Activated T-cell treated with anti-CD3 and anti-CD28 coated beads, Interleukin-2, amount 50 U/mL, for 48 hours (primary cell): Measurements from ENCODE around the gene UBE2S.

Experiments used
- DNase-seq, 2 experiments: peaks; one replicate each; pipeline ENCODE4 v3.0.0-alpha.2; 2020

UBE2S gene

DNA sequence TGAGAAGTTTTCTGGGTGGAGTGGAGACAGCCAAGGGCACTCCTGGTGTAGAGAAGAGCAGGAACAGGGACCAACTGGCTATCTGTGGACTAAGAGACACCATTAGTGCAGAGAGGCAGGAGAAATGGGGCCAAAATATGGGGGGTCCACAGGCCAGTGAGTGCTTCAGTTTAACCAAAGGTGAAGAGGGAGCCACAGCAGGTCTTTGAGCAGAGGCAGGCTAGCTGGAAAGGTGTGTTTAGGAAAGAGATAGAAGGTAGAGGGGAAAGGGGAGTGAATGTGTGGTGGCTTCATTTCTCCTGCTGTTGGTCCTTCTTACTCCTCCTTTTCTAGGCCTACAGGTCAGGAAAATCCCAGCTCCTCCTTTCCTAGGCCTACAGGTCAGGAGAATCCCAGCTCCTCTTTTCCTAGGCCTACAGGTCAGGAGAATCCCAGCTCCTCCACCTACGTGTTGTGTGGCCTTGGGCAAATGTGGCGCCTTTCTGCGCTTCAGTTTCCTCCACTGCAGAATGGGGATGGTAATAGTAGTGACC, 25.0 kb downstream of the UBE2S start:
- DNase-seq: no peak

DNA sequence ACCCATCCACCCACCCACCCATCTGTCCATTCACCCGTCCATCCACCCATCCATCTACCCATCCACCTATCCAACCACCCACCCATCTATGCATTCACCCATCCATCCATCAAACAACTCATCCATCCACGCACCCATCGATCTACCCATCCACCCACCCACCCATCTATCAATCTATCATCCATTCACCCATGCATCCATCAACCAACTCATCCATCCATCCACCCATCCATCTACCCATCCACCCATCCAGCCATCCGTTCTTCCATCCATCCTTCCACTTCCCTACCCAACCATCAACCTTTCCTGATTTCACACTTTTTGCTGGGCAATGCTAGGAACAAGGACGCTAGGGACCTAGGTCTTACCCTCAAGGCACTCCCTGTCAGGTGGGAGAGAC, 25.6 kb downstream of the UBE2S start:
- DNase-seq: no peak

DNA sequence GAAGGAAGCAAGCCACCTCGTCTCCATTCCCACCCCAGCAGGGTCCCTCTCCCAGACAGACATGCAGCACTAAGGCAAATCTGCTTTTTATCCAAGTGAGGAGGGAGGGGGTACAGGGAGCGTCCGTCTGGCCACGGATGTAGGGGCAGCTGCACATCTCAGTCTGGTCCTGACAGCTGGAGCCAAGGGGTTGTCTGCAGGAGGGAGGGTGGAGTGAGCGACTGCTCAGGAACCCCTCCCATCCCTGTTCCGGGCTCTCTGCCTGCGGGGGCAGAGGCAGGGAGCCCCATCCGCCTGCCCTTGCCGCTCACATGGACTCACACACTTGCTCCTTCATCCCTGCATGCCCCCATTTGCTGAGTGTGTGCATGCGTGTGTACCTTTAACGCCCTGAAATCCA, 28.4 kb downstream of the UBE2S start:
- DNase-seq: no peak

DNA sequence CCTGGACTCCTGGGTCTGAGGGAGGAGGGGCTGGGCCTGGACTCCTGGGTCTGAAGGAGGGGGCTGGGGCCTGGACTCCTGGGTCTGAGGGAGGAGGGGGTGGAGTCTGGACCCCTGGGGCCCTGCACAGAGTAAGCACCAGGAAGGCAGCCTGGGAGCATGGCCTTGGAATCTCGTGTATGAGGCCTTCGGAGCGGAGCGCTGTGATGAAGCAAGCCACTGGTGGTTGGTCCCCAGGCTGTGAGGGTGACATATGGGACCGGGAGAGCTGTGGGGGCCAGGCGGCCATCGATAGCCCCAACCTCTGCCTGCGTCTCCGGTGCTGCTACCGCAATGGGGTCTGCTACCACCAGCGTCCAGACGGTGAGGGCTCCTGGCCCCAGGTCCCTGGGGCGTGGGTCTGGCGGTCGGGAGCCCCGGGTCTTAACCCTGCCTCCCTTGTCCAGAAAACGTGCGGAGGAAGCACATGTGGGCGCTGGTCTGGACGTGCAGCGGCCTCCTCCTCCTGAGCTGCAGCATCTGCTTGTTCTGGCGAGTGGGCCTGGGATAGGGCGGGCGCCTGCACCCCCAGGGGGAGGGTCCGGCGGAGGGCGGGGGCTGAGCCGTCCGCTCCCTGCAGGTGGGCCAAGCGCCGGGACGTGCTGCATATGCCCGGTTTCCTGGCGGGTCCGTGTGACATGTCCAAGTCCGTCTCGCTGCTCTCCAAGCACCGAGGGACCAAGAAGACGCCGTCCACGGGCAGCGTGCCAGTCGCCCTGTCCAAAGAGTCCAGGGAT, 30.0 kb downstream of the UBE2S start:
- DNase-seq: no peak

DNA sequence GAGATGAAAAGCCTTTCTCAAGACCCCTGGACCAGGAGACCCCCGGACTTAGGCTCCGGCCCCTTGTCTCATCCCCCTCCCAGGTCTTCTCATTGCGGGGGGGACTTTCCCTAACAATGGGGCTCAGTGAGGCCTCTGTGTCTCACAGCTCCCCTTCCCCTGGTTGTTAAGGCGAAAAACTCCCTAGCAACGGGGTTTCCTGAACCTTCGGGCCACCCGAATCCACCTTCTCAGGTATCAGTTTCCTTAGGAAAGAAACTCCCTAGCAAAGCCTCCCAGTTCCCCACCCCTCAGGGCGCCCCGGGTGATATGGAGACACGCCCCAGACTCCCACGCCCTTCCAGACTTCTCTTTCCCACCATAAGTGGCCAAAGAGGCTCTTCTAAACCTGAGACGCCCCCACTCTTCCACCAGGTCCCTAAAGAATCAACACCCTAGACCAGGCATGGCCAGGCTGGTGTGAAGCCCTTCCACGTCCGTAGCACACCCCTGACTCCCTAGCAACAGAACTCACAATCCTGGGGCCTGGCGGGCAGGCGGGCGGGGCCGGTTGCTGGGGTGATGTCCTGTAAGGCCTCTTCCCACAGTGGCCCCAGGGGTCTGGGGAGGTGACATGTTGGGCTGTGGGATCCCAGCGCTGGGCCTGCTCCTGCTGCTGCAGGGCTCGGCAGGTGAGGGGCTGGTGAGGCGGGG, 31.2 kb downstream of the UBE2S start, which contains the start of gene TMEM190:
Gene TMEM190 (plus strand): TSS at position 586 of the 693 bp plus-strand sequence. CDS start 28 bp downstream, at position 614.
- no peak for DNase-seq

DNA sequence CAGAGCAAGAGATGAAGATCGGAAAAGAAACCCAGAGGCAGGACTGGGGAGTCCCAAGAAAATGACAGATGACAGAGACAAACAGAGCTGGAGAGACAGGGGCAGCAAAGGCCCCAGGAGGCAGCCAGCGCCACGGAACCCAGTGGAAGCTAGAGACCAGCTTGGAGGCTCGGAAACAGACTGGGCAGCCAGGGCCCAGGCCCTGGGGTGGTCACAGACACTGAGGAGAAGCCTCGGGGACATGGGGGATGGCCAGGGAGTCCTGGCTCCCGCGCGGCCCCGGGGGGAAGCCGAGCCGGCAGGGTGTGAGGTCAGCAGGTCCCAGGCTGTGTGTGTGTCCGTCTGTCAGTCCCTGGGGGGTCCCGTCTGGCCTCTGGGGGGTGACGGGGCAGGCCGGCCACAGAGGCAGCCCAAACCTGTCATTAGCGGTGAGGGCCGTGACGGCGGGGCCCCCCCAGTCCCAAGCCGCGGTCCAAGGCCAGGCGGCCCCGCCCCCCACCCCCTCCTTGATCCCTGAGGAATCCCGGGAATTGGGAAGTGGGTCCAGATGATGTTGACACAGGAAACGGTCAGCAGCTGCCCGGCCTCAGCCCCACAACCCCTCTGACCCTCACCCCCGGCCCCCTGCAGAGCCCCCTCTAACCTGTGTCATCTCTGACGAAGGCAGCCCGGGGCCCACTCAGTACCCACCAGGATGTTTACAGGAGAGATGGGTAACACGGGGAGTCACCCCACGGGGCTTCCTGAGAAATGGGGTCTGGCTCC, 33.4 kb downstream of the UBE2S start:
- DNase-seq: no peak

DNA sequence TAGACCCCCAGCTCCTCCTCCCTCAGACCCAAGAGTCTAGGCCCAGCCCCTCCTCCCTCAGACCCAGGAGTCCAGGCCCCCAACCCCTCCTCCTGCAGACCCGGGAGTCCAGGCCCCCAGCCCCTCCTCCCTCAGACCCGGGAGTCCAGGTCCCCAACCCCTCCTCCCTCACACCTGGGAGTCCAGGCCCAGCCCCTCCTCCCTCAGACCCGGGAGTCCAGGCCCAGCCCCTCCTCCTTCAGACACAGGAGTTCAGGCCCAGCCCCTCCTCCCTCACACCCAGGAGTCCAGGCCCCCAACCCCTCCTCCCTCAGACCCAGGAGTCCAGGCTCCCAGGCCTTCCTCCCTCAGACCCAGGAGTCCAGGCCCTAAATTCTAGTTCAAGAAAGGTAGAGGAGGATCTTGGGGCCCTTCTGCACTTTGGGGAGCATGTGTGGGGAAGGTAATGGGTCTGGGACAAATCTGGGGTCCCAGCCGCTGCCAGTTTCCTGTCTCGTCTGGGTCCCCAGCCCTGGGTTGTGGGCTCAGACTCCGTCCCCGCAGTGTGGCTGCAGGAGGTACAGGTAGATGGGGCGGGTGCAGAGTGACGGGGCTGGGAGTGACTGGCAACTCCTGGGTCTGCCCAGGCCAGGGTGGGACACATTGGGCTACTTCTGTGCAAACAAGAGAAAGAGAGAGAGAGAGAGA, 34.1 kb downstream of the UBE2S start:
- no peak for DNase-seq

DNA sequence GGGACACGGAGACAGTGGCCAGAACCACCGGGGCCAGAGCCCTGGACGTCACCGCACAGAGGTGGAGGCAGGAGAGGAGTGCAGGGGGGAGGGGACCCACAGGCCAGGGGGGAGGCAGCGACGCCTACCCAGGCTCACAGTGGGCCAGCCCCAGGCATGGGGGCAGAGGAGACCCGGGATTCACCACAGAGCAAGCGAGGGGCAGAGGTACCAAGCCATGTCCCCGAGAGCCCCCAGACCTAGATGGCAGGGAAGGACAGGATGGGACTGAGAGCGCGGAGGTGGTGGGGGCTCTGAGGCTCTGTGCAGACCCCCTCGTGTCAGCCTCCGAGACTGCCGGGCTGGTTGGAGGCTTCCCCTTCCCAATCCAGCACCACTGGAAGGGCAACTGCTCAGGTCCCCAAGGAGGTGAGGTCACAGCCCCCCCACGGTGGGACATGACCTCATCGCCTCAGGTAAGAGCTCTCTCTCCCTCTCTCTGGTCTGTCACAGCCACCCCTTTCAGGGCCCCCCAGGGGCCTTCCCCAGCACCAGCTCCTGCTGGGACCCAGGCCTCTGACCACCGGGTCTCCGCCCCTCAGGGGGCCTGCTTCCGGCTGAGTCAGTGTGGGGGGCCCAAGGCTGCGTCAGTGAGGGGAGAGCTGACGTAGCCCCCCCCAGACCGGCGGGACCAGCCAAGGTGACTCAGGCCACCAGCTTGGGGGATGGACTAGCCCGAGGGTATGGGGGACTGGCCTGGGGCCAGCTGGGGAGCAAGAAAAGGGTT, 35.1 kb downstream of the UBE2S start:
- peak in 1 of 2 experiments; percentile 54 for DNase-seq

DNA sequence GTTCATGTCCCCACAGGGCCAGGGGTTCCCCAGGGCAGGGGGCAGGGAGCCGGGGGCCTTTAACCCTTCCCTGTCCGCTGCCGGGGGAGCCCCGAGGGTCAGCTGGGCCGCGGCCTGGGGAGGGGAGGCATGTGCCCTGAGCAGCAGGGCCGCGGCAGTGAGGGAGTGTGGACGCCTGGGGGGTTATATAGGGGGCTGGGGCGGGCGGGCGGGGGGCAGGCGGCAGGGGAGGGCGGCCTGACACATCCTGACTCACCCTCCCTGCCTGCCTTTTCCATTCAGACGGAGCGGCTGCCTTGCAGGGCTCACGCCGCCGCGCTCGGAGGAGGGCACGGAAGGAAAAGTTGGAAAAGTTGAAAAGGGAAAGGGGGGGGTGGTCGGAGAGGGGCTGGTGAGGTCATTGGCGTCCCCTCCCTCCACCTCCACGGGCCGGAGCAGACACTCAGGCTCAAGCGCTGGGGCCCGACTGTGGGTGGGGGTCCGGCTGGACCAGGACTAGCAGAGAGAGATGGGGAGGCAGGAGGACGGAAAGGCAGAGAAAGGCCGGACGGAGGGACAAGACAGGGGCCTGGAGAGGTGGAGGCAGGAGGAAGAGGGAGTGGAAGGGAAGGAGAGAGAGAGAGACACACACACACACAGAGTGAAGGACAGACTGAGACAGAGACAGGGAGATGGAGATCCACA, 37.1 kb downstream of the UBE2S start, which contains the start of gene IL11:
Gene IL11 (minus strand): TSS at position 159 of the 684 bp plus-strand sequence. CDS start 153 bp downstream, at position 6.
- DNase-seq: no peak

DNA sequence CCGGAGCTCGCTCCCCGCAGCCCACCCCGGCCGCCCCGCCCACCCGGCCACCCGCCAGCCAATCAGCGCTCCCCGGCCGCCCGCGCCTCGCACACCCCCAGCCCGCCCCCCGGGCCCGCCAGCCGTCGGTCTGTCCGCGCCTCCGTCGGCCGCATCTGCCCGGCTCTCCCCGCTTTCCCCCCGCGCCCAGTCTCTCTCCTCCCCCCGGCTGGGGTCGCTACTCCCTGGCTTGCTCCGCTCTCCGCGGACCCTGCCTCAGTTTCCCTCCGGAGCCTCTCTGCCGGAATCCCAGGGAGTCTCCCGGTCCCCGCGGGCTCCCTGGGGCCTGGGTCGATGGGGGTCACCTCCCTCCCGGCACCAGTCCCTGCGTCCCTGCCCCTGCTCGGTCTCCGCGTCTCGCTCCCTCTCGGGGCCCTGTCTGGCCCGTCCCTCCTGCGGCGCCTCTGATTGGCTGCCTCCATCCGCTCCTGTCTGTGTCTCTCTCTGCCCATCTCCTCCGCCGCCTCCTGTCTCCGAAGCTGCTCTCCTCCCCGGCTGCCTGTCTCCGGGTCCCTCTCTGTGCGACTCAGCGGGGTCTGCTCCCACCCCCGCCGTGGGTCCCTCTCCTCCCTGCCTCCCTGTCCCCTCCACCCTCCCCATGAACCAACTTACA, 37.8 kb downstream of the UBE2S start:
- DNase-seq: peak; percentile 54 to 64

DNA sequence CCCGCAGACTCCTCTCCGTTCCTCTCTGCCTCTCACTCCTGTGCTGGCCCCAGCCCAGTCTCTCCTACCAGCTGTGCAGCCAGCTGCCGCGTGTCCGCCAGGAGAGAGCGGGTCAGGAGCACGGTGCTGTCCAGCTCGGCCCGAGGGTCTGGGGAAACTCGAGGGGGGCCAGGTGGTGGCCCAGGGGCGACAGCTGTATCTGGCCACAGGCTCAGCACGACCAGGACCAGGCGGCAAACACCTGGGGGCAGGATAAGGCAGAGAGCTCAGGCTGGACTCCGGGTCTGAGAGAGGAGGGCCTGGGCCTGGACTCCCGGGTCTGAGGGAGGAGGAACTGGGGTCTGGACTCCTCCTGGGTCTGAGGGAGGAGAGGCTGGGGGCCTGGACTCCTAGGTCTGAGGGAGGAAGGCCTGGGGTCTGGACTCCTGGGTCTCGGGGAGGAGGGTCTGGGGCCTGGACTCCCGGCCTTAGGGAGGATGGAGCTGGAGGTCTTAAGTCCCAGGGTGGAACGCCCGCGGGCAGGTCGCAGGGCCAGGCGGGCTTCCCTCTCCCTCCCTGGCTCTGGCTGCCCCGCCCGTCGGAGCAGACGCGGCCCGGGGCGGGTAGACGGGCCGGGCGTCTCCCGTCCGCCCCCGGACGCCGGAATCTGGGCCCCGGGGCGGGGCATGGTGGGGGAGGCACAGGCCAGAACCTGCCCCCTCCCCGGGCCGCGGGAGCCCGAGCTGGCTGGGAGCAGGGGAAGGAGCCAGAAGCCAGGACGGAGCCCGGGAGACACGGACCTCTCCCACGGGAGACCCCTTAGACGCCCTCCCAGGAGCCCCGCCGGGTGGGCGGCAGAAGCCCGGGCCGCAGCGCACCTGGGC, 38.7 kb downstream of the UBE2S start:
- peak in 1 of 2 experiments; percentile 55 for DNase-seq

DNA sequence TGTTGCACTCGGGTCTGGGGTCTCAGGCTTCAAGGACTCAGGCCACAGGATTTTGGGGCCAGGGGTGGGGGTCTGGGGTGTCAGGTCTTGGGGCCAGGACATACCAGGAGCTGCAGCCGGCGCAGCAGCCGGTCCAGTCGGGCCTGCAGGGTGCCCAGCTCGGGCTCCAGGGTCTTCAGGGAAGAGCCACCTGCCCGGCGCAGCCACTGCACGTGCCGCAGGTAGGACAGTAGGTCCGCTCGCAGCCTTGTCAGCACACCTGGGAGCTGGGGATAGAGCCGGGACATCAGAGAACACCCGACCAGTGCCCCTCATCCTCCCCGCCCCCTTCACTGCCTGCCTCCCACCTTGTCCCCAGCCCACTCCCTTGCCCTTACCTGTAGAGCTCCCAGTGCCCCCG, 39.5 kb downstream of the UBE2S start:
- no peak for DNase-seq

DNA sequence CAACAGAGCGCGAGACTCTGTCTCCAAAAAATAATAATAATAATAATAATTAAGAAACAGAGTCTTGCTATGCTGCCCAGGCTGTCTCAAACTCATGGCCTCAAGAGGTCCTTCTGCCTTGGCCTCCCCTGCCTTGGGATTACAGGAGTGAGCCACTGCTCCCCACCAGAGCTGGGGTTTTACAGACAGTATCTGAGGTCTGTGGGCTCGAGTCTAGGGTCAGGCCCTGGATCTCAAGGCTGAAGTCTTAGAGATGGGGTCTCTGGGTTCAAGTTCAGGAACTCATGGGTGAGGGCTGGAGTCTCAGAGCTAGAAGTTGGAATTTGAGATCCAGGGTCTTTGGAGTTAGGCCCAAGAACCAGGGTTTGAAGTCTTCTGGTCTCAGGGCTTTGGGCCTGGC, 40.8 kb downstream of the UBE2S start:
- DNase-seq: no peak

DNA sequence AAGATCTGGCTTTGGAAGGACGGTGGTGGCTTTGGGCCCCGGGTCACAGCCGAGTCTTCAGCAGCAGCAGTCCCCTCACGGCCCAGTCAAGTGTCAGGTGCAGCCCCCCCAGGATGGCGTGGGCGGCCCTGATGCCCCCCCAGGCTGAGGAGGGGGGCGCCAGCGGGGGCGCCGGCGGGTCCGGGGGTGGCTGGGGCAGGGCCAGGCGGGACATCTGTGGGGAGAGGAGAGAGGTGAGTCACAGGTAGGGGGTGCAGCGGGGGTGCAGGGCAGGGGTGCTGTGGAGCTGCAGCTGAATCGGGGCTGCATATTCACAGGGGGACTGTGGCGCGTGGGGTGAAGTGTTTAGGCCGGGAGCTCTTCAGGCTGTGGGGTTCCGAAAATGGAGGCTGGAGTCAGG, 41.6 kb downstream of the UBE2S start:
- DNase-seq: no peak

DNA sequence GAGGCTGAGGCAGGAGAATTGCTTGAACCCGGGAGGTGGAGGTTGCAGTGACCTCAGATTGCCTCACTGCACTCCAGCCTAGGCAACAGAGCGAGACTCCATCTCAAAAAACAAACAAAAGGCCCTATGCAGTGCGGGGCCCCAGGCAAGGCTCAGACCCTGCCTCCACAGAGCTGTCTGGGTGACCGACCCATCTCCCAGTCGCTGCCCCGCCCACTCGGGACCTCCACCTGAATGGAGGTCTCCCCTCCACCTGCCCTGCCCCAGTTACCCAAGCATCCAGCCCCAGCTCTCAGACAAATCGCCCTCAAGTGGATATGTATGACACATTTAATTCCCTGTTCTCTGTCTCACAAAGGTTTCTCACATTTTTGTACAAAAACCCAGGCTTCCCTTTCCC, 42.3 kb downstream of the UBE2S start:
- DNase-seq: no peak

DNA sequence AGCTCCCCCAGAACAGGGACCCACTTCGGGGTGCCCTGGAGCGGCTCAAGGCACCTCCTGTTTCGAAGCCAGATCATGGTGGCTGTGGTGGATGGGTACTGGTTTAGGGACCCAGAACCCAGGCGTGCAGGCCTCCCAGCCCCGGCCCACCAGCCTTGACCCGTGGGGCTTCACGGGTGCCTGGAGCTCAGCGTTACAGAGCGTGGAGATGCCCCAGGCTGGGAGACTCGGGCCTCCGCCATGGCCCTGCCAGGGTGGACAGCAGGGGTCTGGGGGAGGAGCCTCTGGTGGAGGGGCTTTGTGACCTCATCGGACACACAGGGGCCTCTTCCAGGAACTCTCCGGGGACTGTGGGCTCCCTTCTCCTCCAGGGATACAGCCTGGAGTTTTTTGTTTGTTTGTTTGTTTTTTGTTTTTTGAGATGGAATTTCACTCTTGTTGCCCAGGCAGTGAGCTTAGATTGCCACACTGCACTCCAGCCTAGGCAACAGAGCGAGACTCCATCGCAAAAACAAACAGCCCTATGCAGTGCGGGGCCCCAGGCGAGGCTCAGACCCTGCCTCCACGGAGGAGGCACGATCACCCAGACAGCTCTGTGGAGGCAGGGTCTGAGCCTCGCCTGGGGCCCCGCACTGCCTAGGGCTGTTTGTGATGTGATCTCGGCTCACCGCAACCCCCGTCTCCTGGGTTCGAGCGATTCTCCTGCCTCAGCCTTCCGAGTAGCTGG, 44.4 kb downstream of the UBE2S start, which contains the start of gene GARIN5B:
Gene GARIN5B (minus strand): TSS at position 271 of the 727 bp plus-strand sequence. CDS start 194 bp downstream, at position 77.
- no peak for DNase-seq

DNA sequence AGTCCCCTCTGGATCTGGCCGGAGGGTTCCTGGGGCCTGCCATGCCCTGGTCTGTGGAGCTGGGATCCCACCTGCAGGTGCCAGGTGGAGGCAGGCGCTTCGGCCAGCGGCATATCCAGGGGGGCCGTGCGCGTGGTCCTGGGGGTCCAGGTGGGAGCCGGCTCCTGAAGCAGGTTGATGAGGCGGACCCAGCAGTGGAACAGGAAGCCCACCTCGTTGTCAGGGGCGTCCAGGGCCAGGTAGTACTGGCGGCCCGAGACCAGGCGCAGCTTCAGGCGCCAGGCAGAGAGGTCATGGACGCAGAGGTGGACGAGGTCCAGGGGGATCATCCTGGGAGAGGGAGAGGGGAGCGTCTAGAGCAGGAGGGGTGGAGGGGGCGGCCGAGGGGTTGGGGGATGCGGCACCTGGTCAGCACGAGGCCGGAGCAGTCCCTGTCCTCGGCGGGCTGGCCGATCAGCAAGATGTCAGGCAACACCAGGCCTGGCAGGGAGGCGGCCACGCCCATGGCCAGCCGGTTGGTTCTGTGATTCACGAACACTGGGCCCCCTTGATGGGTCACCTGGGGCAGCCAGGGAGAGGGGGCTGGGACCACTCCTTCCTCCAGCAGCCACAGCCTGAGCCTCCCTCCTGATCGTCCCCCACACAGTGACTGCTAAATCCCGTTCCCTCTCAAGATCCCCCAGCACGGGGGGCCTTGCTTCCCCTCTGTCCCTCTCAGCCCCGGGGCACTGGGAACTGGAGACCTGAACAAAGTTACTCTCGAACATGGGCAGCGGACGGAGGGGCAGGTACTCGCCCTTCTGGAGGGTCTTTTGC, 45.2 kb downstream of the UBE2S start:
- no peak for DNase-seq

DNA sequence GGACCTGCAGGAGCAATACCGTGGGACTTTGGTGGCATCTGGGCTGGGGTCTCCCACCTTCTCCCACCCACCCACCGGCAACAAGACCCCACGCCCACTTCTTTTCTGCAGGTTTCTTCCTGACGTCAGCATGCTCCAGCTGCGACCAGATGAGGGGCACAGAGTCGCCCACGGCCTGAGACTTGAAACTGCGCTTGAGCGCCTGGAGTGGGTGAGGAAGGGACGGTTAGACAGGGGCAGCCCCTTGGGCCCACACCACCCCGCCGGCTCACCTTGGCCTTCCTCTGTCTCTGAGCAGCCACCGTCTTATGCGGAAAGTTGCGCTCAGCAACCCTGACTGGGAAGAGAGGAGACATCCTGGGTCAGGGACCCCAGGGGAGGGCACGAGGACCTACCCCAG, 46.7 kb downstream of the UBE2S start:
- DNase-seq: no peak
